Activated B cell treated with CpG ODN at 0.5 μM for 24 hours (primary cell): ENCODE measurements around the gene ERCC5. TPM values are rescaled to one million over a fixed set of nuclear protein-coding genes. Genes with fewer than 3 reads are reported as not detected.

Experiments
- ATAC-seq: fragments of 200-7000 bp; cut with Tn5 transposase; one replicate; pipeline ENCODE4 v1.10.0; 2021; ENCODE audit warnings: low read depth, mild to moderate bottlenecking, moderate library complexity
- CTCF ChIA-PET: fragments of 350-600 bp; sonication (Branson Sonifier 250); formaldehyde crosslinking; loops from one replicate; lab custom pipeline; 2021; ENCODE audit warnings: antibody characterized with exemption; lab: Charles Lee
- POLR2A ChIA-PET: fragments of 350-600 bp; sonication (Branson Sonifier 250); formaldehyde crosslinking; loops from one replicate; lab custom pipeline; 2021; ENCODE audit warnings: antibody characterized with exemption; lab: Charles Lee
- DNase-seq: peaks from one replicate; pipeline ENCODE4 v3.0.0; 2022
- H3K27ac Mint-ChIP-seq: one replicate; pipeline ENCODE4 v1.8.0; 2020; ENCODE audit warnings: mixed read lengths
- H3K27me3 Mint-ChIP-seq: one replicate; pipeline ENCODE4 v1.8.0; 2021; ENCODE audit warnings: mixed read lengths
- H3K36me3 Mint-ChIP-seq: one replicate; pipeline ENCODE4 v1.8.0; 2021; ENCODE audit warnings: low read depth, mixed read lengths
- H3K4me1 Mint-ChIP-seq: one replicate; pipeline ENCODE4 v1.8.0; 2021; ENCODE audit warnings: mixed read lengths
- H3K4me3 Mint-ChIP-seq: one replicate; pipeline ENCODE4 v1.8.0; 2020; ENCODE audit warnings: mild to moderate bottlenecking, mixed read lengths
- H3K9me3 Mint-ChIP-seq: one replicate; pipeline ENCODE4 v1.8.0; 2020; ENCODE audit warnings: mixed read lengths
- CTCF ChIP-seq: fragments of 200-600 bp; IDR thresholded peaks from one replicate; pipeline ENCODE4 v1.8.0; 2022; ENCODE audit warnings: antibody characterized with exemption, mild to moderate bottlenecking
- intact Hi-C: fragments of 100-400 bp; cut with micrococcal nuclease; formaldehyde crosslinking; loops from one replicate; pipeline ENCODE4 v1.15.1; 2024
- total RNA-seq: library from RNA; stranded (reverse); gene quantifications from 2 replicates; pipeline ENCODE4 v1.2.3, GENCODE V29; 2022

ERCC5 gene
- total RNA-seq, 1 donor from 2014 or later: 74.3 TPM

- no peaks in the 10 kb centered on the region for H3K36me3 Mint-ChIP-seq
- ChIA-PET POLR2A (no interaction called here), CTCF (interaction anchor here (3.0 kb wide), 1 partner anchor 229 kb away, joined by 10 read pairs; no protein-coding TSS in a partner anchor)
- H3K27ac Mint-ChIP-seq: no peak overlapping the region
- intact Hi-C loops: no loop called here
- no peak overlapping the region for H3K4me3 Mint-ChIP-seq
- TF ChIP-seq CTCF: no peak
- peaks cover 10% of the 10 kb centered on the region for H3K27me3 Mint-ChIP-seq
- ATAC-seq (no peak), DNase-seq (no peak)
- H3K4me1 Mint-ChIP-seq: peaks cover 3% of the 10 kb centered on the region
- H3K9me3 Mint-ChIP-seq: no peaks in the 10 kb centered on the region
Observed at GRCh38 chr13:102911336-102911735, 65.5 kb downstream of the ERCC5 start.

DNA sequence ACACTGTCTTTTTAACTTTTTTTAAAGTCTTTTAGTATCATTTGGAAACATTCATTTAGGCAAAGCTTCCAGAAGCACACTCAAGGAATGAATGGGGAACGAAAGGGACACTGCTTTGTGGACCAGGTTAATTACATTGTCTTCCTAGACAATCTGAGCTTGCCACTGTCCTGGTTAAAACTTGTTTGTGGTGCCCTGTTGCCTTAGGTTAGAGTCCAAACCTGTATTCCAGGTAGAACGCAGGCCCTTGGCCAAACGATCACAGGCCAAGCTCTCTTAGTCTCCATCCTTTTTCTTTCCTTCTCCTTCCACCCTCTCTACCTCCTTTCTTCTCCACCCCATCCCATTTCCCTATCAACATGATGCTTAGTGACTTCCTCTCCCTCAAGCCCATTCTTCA, 66.8 kb downstream of the ERCC5 start:
- H3K27me3 Mint-ChIP-seq: peaks cover 6% of the 10 kb centered on the region
- ChIA-PET CTCF (interaction anchor here (0.6 to 3.0 kb wide), 2 partner anchors 84 to 228 kb away, joined by 3 to 10 read pairs; no protein-coding TSS in a partner anchor), POLR2A (no interaction called here)

GRCh38 chr13:102913914-102914313, 68.1 kb downstream of the ERCC5 start:
- POLR2A ChIA-PET: no interaction called here
- CTCF ChIA-PET: interaction anchor here (0.6 to 3.0 kb wide), 4 partner anchors 44 to 575 kb away, joined by 3 to 10 read pairs (median 3); no protein-coding TSS in a partner anchor
- H3K9me3 Mint-ChIP-seq: peaks cover 3% of the 10 kb centered on the region
- TF ChIP-seq CTCF: no peak
- H3K27ac Mint-ChIP-seq: no peak overlapping the region
- H3K4me1 Mint-ChIP-seq: peaks cover 3% of the 10 kb centered on the region
- no peak overlapping the region for H3K4me3 Mint-ChIP-seq
- H3K36me3 Mint-ChIP-seq: no peaks in the 10 kb centered on the region
- ATAC-seq (no peak), DNase-seq (no peak)
- H3K27me3 Mint-ChIP-seq: peaks cover under 1% of the 10 kb centered on the region
- intact Hi-C loops: no loop called here

More for the DNA sequence above, 66.8 kb downstream of the ERCC5 start:
- DNase-seq (no peak), ATAC-seq (no peak)
- H3K36me3 Mint-ChIP-seq: no peaks in the 10 kb centered on the region
- no peak overlapping the region for H3K4me3 Mint-ChIP-seq
- H3K9me3 Mint-ChIP-seq: no peaks in the 10 kb centered on the region
- H3K4me1 Mint-ChIP-seq: peaks cover 3% of the 10 kb centered on the region
- no peak for TF ChIP-seq CTCF
- H3K27ac Mint-ChIP-seq: no peak overlapping the region
- intact Hi-C loops: no loop called here

- ATAC-seq (no peak), DNase-seq (no peak)
- intact Hi-C loops: no loop called here
- Mint-ChIP-seq H3K27me3 (no peaks in the 10 kb centered on the region), H3K4me1 (peaks cover 3% of the 10 kb centered on the region), H3K36me3 (no peaks in the 10 kb centered on the region), H3K9me3 (peaks cover 3% of the 10 kb centered on the region), H3K4me3 (no peak overlapping the region), H3K27ac (no peak overlapping the region)
- CTCF ChIA-PET: interaction anchor here (0.8 to 1.0 kb wide), 2 partner anchors 44 to 226 kb away, joined by 3 read pairs; no protein-coding TSS in a partner anchor
- POLR2A ChIA-PET: no interaction called here
- no peak for TF ChIP-seq CTCF
Observed at GRCh38 chr13:102914339-102914930, 68.6 kb downstream of the ERCC5 start.

GRCh38 chr13:102915393-102915930, 69.6 kb downstream of the ERCC5 start:
- DNase-seq (no peak), ATAC-seq (no peak)
- Mint-ChIP-seq H3K36me3 (no peaks in the 10 kb centered on the region), H3K4me3 (no peak overlapping the region), H3K27me3 (no peaks in the 10 kb centered on the region), H3K9me3 (peaks cover 3% of the 10 kb centered on the region), H3K27ac (no peak overlapping the region), H3K4me1 (peaks cover 3% of the 10 kb centered on the region)
- POLR2A ChIA-PET: no interaction called here
- CTCF ChIA-PET: interaction anchor here (1.1 to 6.3 kb wide), 4 partner anchors 45 to 228 kb away, joined by 3 to 46 read pairs (median 4); no protein-coding TSS in a partner anchor
- intact Hi-C loops: no loop called here
- no peak for TF ChIP-seq CTCF
